LNCaP clone FGC (cell line): Measurements from ENCODE around the gene ARHGAP20.
"Not testable (repeated sequence)": the region's sequence is repeated elsewhere in the genome, so short reads cannot be mapped to it uniquely, and the experiment has no call there.

Experiments
- DNase-seq: peaks from one replicate; pipeline ENCODE4 v3.0.0-alpha.2; 2011; ENCODE audit warnings: low read depth
- H3K4me3 ChIP-seq: 2 replicates; pipeline ENCODE4 v1.5.1; 2011; ENCODE audit warnings: mild to moderate bottlenecking, low read depth, low read length, control low read depth
- CTCF ChIP-seq: IDR thresholded peaks from 2 replicates; pipeline ENCODE4 v1.5.1; 2012; ENCODE audit warnings: mild to moderate bottlenecking; ENCODE audit not compliant: control insufficient read depth, insufficient read depth; ENCODE audit errors: extremely low read depth

Gene ARHGAP20

GRCh38 chr11:110621826-110622225 is 90.4 kb downstream of the ARHGAP20 start:
- no peak for DNase-seq
- H3K4me3 ChIP-seq: no peak overlapping the region
- no peak for TF ChIP-seq CTCF

DNA sequence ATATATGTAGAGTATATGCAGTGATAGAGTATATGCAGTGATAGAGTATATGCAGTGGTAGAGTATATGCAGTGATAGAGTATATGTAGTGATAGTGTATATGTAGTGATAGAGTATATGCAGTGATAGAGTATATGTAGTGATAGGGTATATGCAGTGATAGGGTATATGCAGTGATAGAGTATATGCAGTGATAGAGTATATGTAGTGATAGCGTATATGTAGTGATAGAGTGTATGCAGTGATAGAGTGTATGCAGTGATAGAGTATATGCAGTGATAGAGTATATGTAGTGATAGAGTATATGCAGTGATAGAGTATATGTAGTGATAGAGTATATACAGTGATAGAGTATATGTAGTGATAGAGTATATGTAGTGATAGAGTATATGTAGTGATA is 92.9 kb downstream of the ARHGAP20 start:
- not testable (repeated sequence) for H3K4me3 ChIP-seq, DNase-seq

- no peak overlapping the region for H3K4me3 ChIP-seq
- DNase-seq: no peak
- no peak for TF ChIP-seq CTCF
Measured at GRCh38 chr11:110614031-110614430, 98.2 kb downstream of the ARHGAP20 start.

DNA sequence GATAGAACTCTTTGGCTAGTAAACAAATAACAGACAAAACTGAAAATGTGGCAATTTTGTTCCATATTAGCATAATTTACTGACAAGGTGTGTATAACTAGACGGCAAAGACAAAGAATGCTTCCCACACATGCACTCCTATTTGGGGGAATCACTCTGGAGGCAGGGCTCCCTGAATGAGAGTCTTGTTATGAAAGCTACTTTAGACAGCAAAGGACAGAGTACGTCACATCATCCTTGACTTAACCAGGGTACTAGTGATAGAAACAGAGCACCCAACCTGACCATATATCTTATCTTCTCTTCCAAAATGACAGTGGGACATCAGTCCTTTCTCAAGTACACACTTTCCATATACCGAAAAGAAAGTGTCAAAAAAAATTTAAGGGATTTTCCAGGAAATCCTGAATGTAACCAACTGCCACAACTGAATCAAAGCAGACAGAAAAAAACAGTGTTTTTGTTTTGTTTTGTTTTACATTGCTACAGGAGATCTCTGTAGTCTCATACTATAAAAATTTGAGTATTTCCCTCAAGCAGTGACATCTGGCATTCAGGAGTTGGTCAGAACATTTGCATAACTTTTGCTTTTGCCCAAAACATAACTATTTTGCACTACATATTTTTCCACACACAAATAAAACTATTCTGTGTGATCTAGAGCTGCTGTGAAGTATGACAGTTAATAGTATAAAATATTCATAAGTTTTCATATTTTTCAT is 98.9 kb downstream of the ARHGAP20 start:
- no peak for DNase-seq
- no peak overlapping the region for H3K4me3 ChIP-seq
- no peak for TF ChIP-seq CTCF

DNA sequence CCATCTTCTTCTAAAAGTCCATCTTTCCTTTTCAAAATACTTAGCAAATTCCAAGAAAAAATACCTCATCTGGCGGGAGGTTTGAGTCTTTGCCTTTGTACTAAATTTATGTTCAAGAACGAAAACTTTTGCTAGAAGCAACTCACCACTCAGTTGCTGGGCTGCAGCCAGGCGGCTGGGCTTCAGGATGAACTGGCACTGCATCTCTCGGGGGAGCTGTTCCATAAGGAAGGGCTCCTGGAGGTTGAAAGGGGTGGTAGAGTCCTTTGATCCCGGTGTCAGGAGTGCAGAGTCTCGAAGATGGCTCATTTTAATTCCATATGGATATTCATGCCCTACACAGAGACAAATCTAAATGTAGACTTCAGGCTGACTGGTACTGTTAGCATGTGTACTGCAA is 105.8 kb downstream of the ARHGAP20 start:
- no peak for DNase-seq
- no peak for TF ChIP-seq CTCF
- H3K4me3 ChIP-seq: no peak overlapping the region

- TF ChIP-seq CTCF: no peak
Measured at GRCh38 chr11:110601936-110602335, 110.3 kb downstream of the ARHGAP20 start.

DNA sequence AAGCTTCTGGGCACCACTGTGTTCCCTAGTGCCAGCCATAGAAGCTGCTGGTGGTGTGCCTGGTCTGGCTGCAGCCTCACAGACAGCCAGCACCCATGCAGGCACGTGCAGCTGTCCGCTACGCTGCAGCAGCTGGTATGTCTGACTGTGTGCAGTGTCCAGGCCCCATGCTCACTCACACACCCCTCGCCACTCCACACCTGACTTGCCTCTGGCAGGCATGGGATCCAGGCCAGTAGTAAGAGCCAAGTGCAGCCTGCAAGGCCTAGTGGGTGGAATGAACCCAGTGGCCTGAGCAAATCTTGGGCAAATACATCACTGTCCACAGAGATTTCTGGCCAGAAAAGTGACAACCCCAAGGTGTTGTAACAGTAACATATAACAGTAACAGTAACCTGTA is 111.9 kb downstream of the ARHGAP20 start:
- no peak for TF ChIP-seq CTCF
- no peak for DNase-seq
- no peak overlapping the region for H3K4me3 ChIP-seq

More at GRCh38 chr11:110601936-110602335, 110.3 kb downstream of the ARHGAP20 start:
- no peak for DNase-seq
- H3K4me3 ChIP-seq: no peak overlapping the region
